OCI-M1 (cell line): Measurements from ENCODE around the gene CLPSL2.

ENCODE experiments used
- DNase-seq: peaks from one replicate; lab custom pipeline; 2025; lab: John Stamatoyannopoulos, UW

CLPSL2 gene

GRCh38 chr6:35746516-35746915 is 29.9 kb upstream of the CLPSL2 start:
- no peak for DNase-seq

- DNase-seq = no peak
These were observed 28.5 kb upstream of the CLPSL2 start for GRCh38 chr6:35747877-35748276.

GRCh38 chr6:35750557-35750956 is 25.8 kb upstream of the CLPSL2 start:
- no peak for DNase-seq

GRCh38 chr6:35751594-35751993 is 24.8 kb upstream of the CLPSL2 start:
- DNase-seq = no peak

- no peak for DNase-seq
These were observed 24.1 kb upstream of the CLPSL2 start for GRCh38 chr6:35752330-35752729.

GRCh38 chr6:35754452-35755277 is 21.7 kb upstream of the CLPSL2 start:
- DNase-seq = no peak

- no peak for DNase-seq
These were observed 21.0 kb upstream of the CLPSL2 start for GRCh38 chr6:35755278-35755924.

GRCh38 chr6:35757456-35758123 is 18.8 kb upstream of the CLPSL2 start:
- DNase-seq = peak; percentile 81

GRCh38 chr6:35759426-35759825 is 17.0 kb upstream of the CLPSL2 start:
- DNase-seq = no peak

GRCh38 chr6:35765739-35766138 is 10.7 kb upstream of the CLPSL2 start:
- DNase-seq = no peak

GRCh38 chr6:35769211-35769610 is 7.2 kb upstream of the CLPSL2 start:
- no peak for DNase-seq

GRCh38 chr6:35771343-35771627 is 5.1 kb upstream of the CLPSL2 start:
- DNase-seq = no peak

- no peak for DNase-seq
These were observed 2.1 kb upstream of the CLPSL2 start for GRCh38 chr6:35774116-35774794.

- no peak for DNase-seq
These were observed 1.4 kb upstream of the CLPSL2 start for GRCh38 chr6:35775031-35775430.

- no peak for DNase-seq
These were observed 1.1 kb downstream of the CLPSL2 start for GRCh38 chr6:35777356-35778102.

GRCh38 chr6:35778437-35778836 is 2.0 kb downstream of the CLPSL2 start:
- no peak for DNase-seq

- DNase-seq = no peak
These were observed 4.3 kb downstream of the CLPSL2 start, which contains the start of gene CLPSL1 for GRCh38 chr6:35780719-35781118. Gene CLPSL1, plus strand, starts transcription at chr6:35781019. Its CDS starts 92 bp downstream, at chr6:35781111.

GRCh38 chr6:35781290-35781689 is 4.9 kb downstream of the CLPSL2 start:
- no peak for DNase-seq

GRCh38 chr6:35782424-35782823 is 6.0 kb downstream of the CLPSL2 start:
- DNase-seq = no peak

GRCh38 chr6:35784200-35784599 is 7.8 kb downstream of the CLPSL2 start:
- DNase-seq = no peak

- no peak for DNase-seq
These were observed 9.9 kb downstream of the CLPSL2 start for GRCh38 chr6:35786272-35786671.

- no peak for DNase-seq
These were observed 10.4 kb downstream of the CLPSL2 start for GRCh38 chr6:35786810-35787209.
